ENCODE measurements around the gene PTPRG. TPM values are rescaled to one million over a fixed set of nuclear protein-coding genes. Genes with fewer than 3 reads are reported as not detected.

Gene PTPRG
- total and polyA plus RNA-seq, 2 experiments from 2014 or later = 24.4 to 131 TPM

DNA sequence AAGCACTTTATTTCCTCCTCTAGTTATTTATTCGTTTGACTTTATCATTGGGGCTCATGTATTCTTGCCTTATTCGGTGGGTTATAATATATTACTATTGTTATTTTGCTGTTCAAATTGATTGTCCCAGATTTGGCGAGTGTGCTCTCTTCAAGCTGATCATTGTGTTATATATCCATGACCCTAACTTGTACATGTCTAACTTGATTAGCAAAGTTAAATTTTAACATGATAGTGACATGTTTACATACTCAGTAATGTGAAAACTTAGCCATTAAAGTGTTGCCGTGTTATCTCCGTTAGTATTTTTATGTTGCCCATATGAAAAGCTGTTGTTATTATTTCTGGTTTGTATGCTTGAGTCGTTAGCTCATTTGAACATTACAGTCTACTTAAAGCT is 327.9 kb downstream of the PTPRG start:
- H3K27me3 Mint-ChIP-seq (ENCODE audit: insufficient read depth, low read depth, poor library complexity) = peaks cover 6% of the 10 kb centered on the region
- Histone ChIP-seq H4K20me1 (replicated peaks; ENCODE audit: insufficient read depth) (no peaks in the 10 kb centered on the region), H3K27ac (ENCODE audit: low read depth) (peak overlapping the region; percentile 56; the same call in 1 of the 2 replicates), H3K79me2 (replicated peaks; ENCODE audit: insufficient read depth) (peaks cover 85% of the 10 kb centered on the region), H2AFZ (no peak overlapping the region), H3F3A (replicated peaks; ENCODE audit: low read depth) (no peaks in the 10 kb centered on the region), H3K27me3 (ENCODE audit: insufficient read depth) (no peaks in the 10 kb centered on the region), H3K9me2 (ENCODE audit: insufficient read depth) (no peaks in the 10 kb centered on the region), H3K36me3 (ENCODE audit: insufficient read depth) (no peaks in the 10 kb centered on the region), H3K4me3 (no peak overlapping the region), H3K4me1 (ENCODE audit: insufficient read depth) (peaks cover 83% of the 10 kb centered on the region), H3K4me2 (peak overlapping the region; percentile 36)
- no peak overlapping the region for H3K27ac Mint-ChIP-seq
- no peak overlapping the region for H3K4me3 Mint-ChIP-seq
- TF ChIP-seq POLR2AphosphoS5 (IDR thresholded peaks at IDR 0.05; ENCODE audit: low read depth) = no peak
- no peak for TF ChIP-seq STAT1 (IDR thresholded peaks at IDR 0.05; ENCODE audit: unreplicated experiment)
- TF ChIP-seq EZH2 (IDR thresholded peaks at IDR 0.05; ENCODE audit: low read depth, unreplicated experiment) = no peak
- no peak for TF ChIP-seq NANOG (IDR thresholded peaks at IDR 0.05; ENCODE audit: borderline replicate concordance)
- TF ChIP-seq, protein P1, sequence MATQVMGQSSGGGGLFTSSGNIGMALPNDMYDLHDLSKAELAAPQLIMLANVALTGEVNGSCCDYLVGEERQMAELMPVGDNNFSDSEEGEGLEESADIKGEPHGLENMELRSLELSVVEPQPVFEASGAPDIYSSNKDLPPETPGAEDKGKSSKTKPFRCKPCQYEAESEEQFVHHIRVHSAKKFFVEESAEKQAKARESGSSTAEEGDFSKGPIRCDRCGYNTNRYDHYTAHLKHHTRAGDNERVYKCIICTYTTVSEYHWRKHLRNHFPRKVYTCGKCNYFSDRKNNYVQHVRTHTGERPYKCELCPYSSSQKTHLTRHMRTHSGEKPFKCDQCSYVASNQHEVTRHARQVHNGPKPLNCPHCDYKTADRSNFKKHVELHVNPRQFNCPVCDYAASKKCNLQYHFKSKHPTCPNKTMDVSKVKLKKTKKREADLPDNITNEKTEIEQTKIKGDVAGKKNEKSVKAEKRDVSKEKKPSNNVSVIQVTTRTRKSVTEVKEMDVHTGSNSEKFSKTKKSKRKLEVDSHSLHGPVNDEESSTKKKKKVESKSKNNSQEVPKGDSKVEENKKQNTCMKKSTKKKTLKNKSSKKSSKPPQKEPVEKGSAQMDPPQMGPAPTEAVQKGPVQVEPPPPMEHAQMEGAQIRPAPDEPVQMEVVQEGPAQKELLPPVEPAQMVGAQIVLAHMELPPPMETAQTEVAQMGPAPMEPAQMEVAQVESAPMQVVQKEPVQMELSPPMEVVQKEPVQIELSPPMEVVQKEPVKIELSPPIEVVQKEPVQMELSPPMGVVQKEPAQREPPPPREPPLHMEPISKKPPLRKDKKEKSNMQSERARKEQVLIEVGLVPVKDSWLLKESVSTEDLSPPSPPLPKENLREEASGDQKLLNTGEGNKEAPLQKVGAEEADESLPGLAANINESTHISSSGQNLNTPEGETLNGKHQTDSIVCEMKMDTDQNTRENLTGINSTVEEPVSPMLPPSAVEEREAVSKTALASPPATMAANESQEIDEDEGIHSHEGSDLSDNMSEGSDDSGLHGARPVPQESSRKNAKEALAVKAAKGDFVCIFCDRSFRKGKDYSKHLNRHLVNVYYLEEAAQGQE (IDR thresholded peaks at IDR 0.05; ENCODE audit: unreplicated experiment) = no peak
- TF ChIP-seq JUNB (IDR thresholded peaks at IDR 0.05; ENCODE audit: unreplicated experiment) = no peak
- no peak for TF ChIP-seq EZH2phosphoT487 (IDR thresholded peaks at IDR 0.05; ENCODE audit: unreplicated experiment)
- no peak for TF ChIP-seq ZNF331 (CRISPR knock-in tag; IDR thresholded peaks at IDR 0.05; ENCODE audit: low read depth)
- TF ChIP-seq, protein P2, sequence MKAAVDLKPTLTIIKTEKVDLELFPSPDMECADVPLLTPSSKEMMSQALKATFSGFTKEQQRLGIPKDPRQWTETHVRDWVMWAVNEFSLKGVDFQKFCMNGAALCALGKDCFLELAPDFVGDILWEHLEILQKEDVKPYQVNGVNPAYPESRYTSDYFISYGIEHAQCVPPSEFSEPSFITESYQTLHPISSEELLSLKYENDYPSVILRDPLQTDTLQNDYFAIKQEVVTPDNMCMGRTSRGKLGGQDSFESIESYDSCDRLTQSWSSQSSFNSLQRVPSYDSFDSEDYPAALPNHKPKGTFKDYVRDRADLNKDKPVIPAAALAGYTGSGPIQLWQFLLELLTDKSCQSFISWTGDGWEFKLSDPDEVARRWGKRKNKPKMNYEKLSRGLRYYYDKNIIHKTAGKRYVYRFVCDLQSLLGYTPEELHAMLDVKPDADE (IDR thresholded peaks at IDR 0.05) = no peak
- no peak for TF ChIP-seq ZNF114 (CRISPR knock-in tag; IDR thresholded peaks at IDR 0.05)
- TF ChIP-seq CREB1 (CRISPR knock-in tag; IDR thresholded peaks at IDR 0.05; ENCODE audit: low read depth) = no peak
- TF ChIP-seq, protein P3, sequence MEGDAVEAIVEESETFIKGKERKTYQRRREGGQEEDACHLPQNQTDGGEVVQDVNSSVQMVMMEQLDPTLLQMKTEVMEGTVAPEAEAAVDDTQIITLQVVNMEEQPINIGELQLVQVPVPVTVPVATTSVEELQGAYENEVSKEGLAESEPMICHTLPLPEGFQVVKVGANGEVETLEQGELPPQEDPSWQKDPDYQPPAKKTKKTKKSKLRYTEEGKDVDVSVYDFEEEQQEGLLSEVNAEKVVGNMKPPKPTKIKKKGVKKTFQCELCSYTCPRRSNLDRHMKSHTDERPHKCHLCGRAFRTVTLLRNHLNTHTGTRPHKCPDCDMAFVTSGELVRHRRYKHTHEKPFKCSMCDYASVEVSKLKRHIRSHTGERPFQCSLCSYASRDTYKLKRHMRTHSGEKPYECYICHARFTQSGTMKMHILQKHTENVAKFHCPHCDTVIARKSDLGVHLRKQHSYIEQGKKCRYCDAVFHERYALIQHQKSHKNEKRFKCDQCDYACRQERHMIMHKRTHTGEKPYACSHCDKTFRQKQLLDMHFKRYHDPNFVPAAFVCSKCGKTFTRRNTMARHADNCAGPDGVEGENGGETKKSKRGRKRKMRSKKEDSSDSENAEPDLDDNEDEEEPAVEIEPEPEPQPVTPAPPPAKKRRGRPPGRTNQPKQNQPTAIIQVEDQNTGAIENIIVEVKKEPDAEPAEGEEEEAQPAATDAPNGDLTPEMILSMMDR (conservative IDR thresholded peaks at IDR 0.05; ENCODE audit: low read depth in 2 of 2) = no peak
- TF ChIP-seq, protein P4, sequence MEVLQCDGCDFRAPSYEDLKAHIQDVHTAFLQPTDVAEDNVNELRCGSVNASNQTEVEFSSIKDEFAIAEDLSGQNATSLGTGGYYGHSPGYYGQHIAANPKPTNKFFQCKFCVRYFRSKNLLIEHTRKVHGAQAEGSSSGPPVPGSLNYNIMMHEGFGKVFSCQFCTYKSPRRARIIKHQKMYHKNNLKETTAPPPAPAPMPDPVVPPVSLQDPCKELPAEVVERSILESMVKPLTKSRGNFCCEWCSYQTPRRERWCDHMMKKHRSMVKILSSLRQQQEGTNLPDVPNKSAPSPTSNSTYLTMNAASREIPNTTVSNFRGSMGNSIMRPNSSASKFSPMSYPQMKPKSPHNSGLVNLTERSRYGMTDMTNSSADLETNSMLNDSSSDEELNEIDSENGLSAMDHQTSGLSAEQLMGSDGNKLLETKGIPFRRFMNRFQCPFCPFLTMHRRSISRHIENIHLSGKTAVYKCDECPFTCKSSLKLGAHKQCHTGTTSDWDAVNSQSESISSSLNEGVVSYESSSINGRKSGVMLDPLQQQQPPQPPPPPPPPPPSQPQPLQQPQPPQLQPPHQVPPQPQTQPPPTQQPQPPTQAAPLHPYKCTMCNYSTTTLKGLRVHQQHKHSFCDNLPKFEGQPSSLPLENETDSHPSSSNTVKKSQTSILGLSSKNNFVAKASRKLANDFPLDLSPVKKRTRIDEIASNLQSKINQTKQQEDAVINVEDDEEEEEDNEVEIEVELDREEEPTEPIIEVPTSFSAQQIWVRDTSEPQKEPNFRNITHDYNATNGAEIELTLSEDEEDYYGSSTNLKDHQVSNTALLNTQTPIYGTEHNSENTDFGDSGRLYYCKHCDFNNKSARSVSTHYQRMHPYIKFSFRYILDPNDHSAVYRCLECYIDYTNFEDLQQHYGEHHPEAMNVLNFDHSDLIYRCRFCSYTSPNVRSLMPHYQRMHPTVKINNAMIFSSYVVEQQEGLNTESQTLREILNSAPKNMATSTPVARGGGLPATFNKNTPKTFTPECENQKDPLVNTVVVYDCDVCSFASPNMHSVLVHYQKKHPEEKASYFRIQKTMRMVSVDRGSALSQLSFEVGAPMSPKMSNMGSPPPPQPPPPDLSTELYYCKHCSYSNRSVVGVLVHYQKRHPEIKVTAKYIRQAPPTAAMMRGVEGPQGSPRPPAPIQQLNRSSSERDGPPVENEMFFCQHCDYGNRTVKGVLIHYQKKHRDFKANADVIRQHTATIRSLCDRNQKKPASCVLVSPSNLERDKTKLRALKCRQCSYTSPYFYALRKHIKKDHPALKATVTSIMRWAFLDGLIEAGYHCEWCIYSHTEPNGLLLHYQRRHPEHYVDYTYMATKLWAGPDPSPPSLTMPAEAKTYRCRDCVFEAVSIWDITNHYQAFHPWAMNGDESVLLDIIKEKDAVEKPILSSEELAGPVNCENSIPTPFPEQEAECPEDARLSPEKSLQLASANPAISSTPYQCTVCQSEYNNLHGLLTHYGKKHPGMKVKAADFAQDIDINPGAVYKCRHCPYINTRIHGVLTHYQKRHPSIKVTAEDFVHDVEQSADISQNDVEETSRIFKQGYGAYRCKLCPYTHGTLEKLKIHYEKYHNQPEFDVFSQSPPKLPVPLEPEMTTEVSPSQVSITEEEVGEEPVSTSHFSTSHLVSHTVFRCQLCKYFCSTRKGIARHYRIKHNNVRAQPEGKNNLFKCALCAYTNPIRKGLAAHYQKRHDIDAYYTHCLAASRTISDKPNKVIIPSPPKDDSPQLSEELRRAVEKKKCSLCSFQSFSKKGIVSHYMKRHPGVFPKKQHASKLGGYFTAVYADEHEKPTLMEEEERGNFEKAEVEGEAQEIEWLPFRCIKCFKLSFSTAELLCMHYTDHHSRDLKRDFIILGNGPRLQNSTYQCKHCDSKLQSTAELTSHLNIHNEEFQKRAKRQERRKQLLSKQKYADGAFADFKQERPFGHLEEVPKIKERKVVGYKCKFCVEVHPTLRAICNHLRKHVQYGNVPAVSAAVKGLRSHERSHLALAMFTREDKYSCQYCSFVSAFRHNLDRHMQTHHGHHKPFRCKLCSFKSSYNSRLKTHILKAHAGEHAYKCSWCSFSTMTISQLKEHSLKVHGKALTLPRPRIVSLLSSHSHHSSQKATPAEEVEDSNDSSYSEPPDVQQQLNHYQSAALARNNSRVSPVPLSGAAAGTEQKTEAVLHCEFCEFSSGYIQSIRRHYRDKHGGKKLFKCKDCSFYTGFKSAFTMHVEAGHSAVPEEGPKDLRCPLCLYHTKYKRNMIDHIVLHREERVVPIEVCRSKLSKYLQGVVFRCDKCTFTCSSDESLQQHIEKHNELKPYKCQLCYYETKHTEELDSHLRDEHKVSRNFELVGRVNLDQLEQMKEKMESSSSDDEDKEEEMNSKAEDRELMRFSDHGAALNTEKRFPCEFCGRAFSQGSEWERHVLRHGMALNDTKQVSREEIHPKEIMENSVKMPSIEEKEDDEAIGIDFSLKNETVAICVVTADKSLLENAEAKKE (CRISPR knock-in tag; IDR thresholded peaks at IDR 0.05) = no peak
- H3K36me3 Mint-ChIP-seq (ENCODE audit: low read depth) = no peaks in the 10 kb centered on the region
- no peaks in the 10 kb centered on the region; the same call in 2 of the 3 replicates for H3K9me3 Mint-ChIP-seq
- H3K4me1 Mint-ChIP-seq = peaks cover 76% of the 10 kb centered on the region
- ATAC-seq (no peak), DNase-seq (ENCODE audit: low spot score) (no peak)

Data from GM23338 (cell line).